Measurements from ENCODE around the gene ACSS3. TPM values are rescaled to one million over a fixed set of nuclear protein-coding genes. Genes with fewer than 3 reads are reported as not detected.

The ACSS3 gene
- total and polyA plus RNA-seq, 9 of the 15 experiments (the other 6 are each of a cell fraction or from before 2014, with no cell fraction given) = 0.40 TPM; not detected in 8

GRCh38 chr12:81081726-81082125, 3.8 kb downstream of the ACSS3 start:
- Histone ChIP-seq H3K9me1 (ENCODE audit: control insufficient read depth, insufficient read depth, low read length) (no peaks in the 10 kb centered on the region), H3K9me3 (replicated peaks; ENCODE audit: control insufficient read depth, insufficient read depth, low read depth, low read length) (no peaks in the 10 kb centered on the region), H3K79me2 (ENCODE audit: control insufficient read depth, insufficient read depth, low read length) (no peaks in the 10 kb centered on the region), H3K4me2 (ENCODE audit: insufficient read depth, low read length) (no peak overlapping the region), H3K27ac (ENCODE audit: extremely low read depth, low read depth, low read length) (no peak overlapping the region), H3K27me3 (ENCODE audit: control insufficient read depth in 2 of 2, insufficient read depth in 2 of 2, low read length in 2 of 2) (no peaks in the 10 kb centered on the region), H3K36me3 (ENCODE audit: control insufficient read depth, insufficient read depth, low read length) (no peaks in the 10 kb centered on the region), H3K9ac (ENCODE audit: insufficient read depth in 1 of 2, low read depth in 2 of 2, low read length in 2 of 2) (no peak overlapping the region), H4K20me1 (replicated peaks; ENCODE audit: control insufficient read depth, insufficient read depth, low read length) (no peaks in the 10 kb centered on the region), H3K4me3 (no peak overlapping the region), H2AFZ (ENCODE audit: low read depth, low read length) (no peak overlapping the region), H3K4me1 (replicated peaks in 1 of 2; ENCODE audit: control insufficient read depth in 2 of 2, insufficient read depth in 2 of 2, low read length in 2 of 2) (no peaks in the 10 kb centered on the region)
- no TSS peak for BruUV-seq (replicated peaks)
- CTCF ChIA-PET (ENCODE audit: low intra/inter-chr PET ratio) = no interaction called here
- intact Hi-C loops (cut with micrococcal nuclease) = no loop called here
- FAIRE-seq (no peak), ATAC-seq (no peak), DNase-seq (ENCODE audit: extremely low read depth in 1 of 4, low spot score in 3 of 4) (no peak)
- 0% methylated on average over 1 of the region's 1 CpG for WGBS (ENCODE audit: insufficient coverage, low coverage, missing lambda C conversion rate)
- POLR2A ChIA-PET = no interaction called here
- in situ Hi-C loops (cut with MboI) = no loop called here
- TF ChIP-seq ZKSCAN8 (CRISPR knock-in tag; IDR thresholded peaks at IDR 0.05) (no peak), THRAP3 (IDR thresholded peaks at IDR 0.05; ENCODE audit: borderline replicate concordance) (no peak), MXD1 (CRISPR knock-in tag; IDR thresholded peaks at IDR 0.05; ENCODE audit: borderline replicate concordance, poor library complexity, severe bottlenecking) (no peak), RBM15 (IDR thresholded peaks at IDR 0.05; ENCODE audit: insufficient read depth, low read length) (no peak), ZKSCAN1 (IDR thresholded peaks at IDR 0.05; ENCODE audit: low read depth, low read length) (no peak), TGIF2 (CRISPR knock-in tag; IDR thresholded peaks at IDR 0.05) (no peak), DPF2 (IDR thresholded peaks at IDR 0.05) (no peak), ZNF395 (CRISPR knock-in tag; IDR thresholded peaks at IDR 0.05) (no peak), CAMTA2 (CRISPR knock-in tag; conservative IDR thresholded peaks at IDR 0.05) (no peak), ZNF695 (CRISPR knock-in tag; IDR thresholded peaks at IDR 0.05) (no peak)
- TF ChIP-seq, protein P1, sequence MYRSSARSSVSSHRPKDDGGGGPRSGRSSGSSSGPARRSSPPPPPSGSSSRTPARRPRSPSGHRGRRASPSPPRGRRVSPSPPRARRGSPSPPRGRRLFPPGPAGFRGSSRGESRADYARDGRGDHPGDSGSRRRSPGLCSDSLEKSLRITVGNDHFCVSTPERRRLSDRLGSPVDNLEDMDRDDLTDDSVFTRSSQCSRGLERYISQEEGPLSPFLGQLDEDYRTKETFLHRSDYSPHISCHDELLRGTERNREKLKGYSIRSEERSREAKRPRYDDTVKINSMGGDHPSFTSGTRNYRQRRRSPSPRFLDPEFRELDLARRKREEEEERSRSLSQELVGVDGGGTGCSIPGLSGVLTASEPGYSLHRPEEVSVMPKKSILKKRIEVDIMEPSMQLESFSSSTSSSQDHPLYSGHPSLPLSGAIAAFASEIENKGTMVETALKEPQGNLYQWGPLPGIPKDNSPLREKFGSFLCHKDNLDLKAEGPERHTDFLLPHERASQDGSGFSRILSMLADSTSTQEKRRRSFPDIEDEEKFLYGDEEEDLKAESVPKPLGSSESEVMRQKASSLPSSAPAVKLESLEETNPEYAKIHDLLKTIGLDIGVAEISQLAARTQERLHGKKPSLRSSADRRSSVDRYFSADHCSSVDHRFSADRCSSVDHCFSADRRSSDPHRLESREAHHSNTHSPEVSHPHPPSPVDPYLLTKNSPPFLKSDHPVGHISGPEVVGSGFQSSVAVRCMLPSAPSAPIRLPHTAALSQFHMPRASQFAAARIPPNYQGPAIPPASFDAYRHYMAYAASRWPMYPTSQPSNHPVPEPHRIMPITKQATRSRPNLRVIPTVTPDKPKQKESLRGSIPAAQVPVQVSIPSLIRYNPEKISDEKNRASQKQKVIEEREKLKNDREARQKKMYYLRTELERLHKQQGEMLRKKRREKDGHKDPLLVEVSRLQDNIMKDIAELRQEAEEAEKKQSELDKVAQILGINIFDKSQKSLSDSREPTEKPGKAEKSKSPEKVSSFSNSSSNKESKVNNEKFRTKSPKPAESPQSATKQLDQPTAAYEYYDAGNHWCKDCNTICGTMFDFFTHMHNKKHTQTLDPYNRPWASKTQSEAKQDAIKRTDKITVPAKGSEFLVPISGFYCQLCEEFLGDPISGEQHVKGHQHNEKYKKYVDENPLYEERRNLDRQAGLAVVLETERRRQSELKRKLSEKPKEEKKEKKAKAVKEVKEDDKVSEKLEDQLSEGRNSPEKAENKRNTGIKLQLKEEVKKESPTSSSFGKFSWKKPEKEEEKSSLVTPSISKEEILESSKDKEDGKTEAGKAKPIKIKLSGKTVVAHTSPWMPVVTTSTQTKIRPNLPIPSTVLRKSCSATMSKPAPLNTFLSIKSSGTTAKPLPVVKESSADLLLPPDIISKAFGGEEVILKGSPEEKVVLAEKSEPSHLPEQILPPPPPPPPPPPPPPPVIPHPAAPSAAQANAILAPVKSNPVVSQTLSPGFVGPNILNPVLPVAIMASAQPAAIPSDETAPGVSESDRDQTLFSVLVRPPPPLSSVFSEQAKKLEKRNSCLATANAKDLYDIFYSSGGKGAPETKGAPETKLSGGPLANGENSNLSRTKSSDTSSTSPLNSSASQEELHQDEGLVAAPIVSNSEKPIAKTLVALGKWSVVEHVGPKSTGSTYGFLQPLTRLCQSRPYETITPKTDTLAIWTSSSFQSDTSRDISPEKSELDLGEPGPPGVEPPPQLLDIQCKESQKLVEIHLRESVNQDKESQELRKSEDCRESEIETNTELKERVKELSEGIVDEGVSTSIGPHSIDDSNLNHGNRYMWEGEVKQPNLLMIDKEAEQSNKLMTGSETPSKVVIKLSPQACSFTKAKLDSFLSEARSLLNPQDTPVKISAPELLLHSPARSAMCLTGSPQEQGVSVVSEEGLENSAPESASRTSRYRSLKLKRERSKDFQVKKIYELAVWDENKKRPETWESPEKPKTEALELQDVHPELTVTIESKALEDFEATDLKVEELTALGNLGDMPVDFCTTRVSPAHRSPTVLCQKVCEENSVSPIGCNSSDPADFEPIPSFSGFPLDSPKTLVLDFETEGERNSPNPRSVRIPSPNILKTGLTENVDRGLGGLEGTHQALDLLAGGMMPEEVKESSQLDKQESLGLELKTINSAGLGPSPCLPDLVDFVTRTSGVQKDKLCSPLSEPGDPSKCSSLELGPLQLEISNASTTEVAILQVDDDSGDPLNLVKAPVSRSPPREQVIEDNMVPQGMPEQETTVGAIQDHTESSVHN (IDR thresholded peaks at IDR 0.05; ENCODE audit: borderline replicate concordance in 1 of 2, low read depth in 1 of 2) = no peak
- TF ChIP-seq, protein P2, sequence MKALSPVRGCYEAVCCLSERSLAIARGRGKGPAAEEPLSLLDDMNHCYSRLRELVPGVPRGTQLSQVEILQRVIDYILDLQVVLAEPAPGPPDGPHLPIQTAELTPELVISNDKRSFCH (CRISPR knock-in tag; IDR thresholded peaks at IDR 0.05) = no peak
- TF ChIP-seq, protein P2 (tag; IDR thresholded peaks at IDR 0.05) = no peak

Measured in K562 (cell line).